Measurements from ENCODE around the gene TSR3.
"Not testable (repeated sequence)": the region's sequence is repeated elsewhere in the genome, so short reads cannot be mapped to it uniquely, and the experiment has no call there.

Gene TSR3

GRCh38 chr16:1330260-1330914 lies 21.3 kb downstream of the TSR3 start:
- H3K27ac ChIP-seq = no peak overlapping the region
- H3K4me3 ChIP-seq = no peak overlapping the region

GRCh38 chr16:1328961-1329360 lies 22.7 kb downstream of the TSR3 start:
- H3K27ac ChIP-seq, H3K4me3 ChIP-seq: not testable (repeated sequence)

- not testable (repeated sequence) for H3K4me3 ChIP-seq, H3K27ac ChIP-seq
Measured at GRCh38 chr16:1328136-1328535, 23.5 kb downstream of the TSR3 start.

- no peak overlapping the region for H3K27ac ChIP-seq
- no peak overlapping the region for H3K4me3 ChIP-seq
Measured at GRCh38 chr16:1327619-1327947, 24.1 kb downstream of the TSR3 start.

GRCh38 chr16:1326946-1327618 lies 24.6 kb downstream of the TSR3 start:
- no peak overlapping the region for H3K27ac ChIP-seq
- H3K4me3 ChIP-seq = no peak overlapping the region

GRCh38 chr16:1326391-1326790 lies 25.3 kb downstream of the TSR3 start:
- H3K4me3 ChIP-seq = no peak overlapping the region
- H3K27ac ChIP-seq = no peak overlapping the region

GRCh38 chr16:1325673-1326371 lies 25.9 kb downstream of the TSR3 start:
- H3K4me3 ChIP-seq = no peak overlapping the region
- H3K27ac ChIP-seq = no peak overlapping the region

GRCh38 chr16:1325261-1325660 lies 26.4 kb downstream of the TSR3 start:
- H3K27ac ChIP-seq = no peak overlapping the region
- H3K4me3 ChIP-seq = no peak overlapping the region

- no peak overlapping the region for H3K4me3 ChIP-seq
- no peak overlapping the region for H3K27ac ChIP-seq
Measured at GRCh38 chr16:1324286-1324826, 27.3 kb downstream of the TSR3 start.

- Histone ChIP-seq H3K27ac (no peak overlapping the region), H3K4me3 (no peak overlapping the region)
Measured at GRCh38 chr16:1323296-1324239, 28.1 kb downstream of the TSR3 start.

GRCh38 chr16:1322407-1322806 lies 29.3 kb downstream of the TSR3 start:
- Histone ChIP-seq H3K4me3 (no peak overlapping the region), H3K27ac (no peak overlapping the region)

GRCh38 chr16:1320658-1321240 lies 30.9 kb downstream of the TSR3 start:
- Histone ChIP-seq H3K27ac (no peak overlapping the region), H3K4me3 (no peak overlapping the region)

- Histone ChIP-seq H3K4me3 (no peak overlapping the region), H3K27ac (no peak overlapping the region)
Measured at GRCh38 chr16:1320097-1320496, 31.6 kb downstream of the TSR3 start.

GRCh38 chr16:1319041-1319440 lies 32.6 kb downstream of the TSR3 start:
- no peak overlapping the region for H3K27ac ChIP-seq

GRCh38 chr16:1318268-1318545 lies 33.5 kb downstream of the TSR3 start:
- Histone ChIP-seq H3K27ac (no peak overlapping the region), H3K4me3 (no peak overlapping the region)

More at GRCh38 chr16:1319041-1319440, 32.6 kb downstream of the TSR3 start:
- no peak overlapping the region for H3K4me3 ChIP-seq

GRCh38 chr16:1317479-1318267 lies 34.0 kb downstream of the TSR3 start:
- Histone ChIP-seq H3K27ac (no peak overlapping the region), H3K4me3 (no peak overlapping the region)

- H3K27ac ChIP-seq = no peak overlapping the region
- H3K4me3 ChIP-seq = no peak overlapping the region
Measured at GRCh38 chr16:1316033-1316405, 35.7 kb downstream of the TSR3 start.

GRCh38 chr16:1315081-1316032 lies 36.3 kb downstream of the TSR3 start:
- H3K4me3 ChIP-seq = no peak overlapping the region
- no peak overlapping the region for H3K27ac ChIP-seq

Measured in skin epidermis (tissue), 12 donors.